ENCODE results near the gene MAGI1.

MAGI1 gene

DNA sequence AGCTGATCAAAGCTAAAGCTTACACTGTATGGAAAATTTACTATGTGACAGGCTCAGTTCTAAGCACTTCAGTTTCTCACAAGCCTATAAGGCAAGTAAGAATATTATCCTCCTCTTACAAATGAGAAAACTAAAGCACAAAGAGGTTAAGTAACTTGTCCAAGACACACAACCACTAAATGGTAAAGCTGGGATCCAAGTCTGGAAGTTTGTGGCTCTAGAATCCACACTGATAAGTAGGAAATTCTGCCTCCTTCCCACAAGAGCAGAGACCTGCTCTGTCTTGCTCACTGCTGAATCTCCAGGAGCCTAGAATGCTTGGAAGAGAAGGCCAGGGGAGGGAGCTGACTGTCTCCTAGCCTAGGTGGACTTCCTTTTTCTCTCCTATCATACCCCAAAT is 60.6 kb downstream of the MAGI1 start:
- no peaks in the 10 kb centered on the region for H3K36me3 Mint-ChIP-seq
- H3K4me1 Mint-ChIP-seq = no peaks in the 10 kb centered on the region
- H3K27ac Mint-ChIP-seq = no peak overlapping the region
- no peak for DNase-seq (ENCODE audit: low spot score in 2 of 2)
- no peak for ATAC-seq
- no peak overlapping the region for H3K4me3 Mint-ChIP-seq
- peaks cover 3% of the 10 kb centered on the region for H3K9me3 Mint-ChIP-seq

DNA sequence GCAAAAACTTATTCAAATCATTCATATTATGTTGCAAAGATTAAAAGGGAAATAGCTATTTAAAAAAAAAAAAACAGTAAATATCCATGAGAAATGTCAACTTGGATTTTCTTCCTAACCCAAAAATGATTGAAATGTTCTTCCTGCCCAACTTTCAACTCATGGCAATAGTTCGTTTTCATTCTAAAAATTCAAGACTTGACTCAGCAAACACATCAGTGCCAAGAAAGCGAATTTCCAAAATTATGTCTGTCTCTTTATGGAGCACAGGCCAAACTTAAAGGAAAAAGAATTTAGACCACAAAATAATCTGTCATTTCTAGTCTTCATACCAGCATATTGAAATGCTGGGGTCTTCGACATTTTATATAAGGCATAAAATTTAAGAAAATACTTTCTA is 63.7 kb downstream of the MAGI1 start:
- ATAC-seq (no peak), DNase-seq (ENCODE audit: low spot score in 2 of 2) (no peak)
- Mint-ChIP-seq H3K4me3 (no peak overlapping the region), H3K27ac (no peak overlapping the region), H3K9me3 (peaks cover 3% of the 10 kb centered on the region), H3K4me1 (no peaks in the 10 kb centered on the region), H3K36me3 (no peaks in the 10 kb centered on the region)

DNA sequence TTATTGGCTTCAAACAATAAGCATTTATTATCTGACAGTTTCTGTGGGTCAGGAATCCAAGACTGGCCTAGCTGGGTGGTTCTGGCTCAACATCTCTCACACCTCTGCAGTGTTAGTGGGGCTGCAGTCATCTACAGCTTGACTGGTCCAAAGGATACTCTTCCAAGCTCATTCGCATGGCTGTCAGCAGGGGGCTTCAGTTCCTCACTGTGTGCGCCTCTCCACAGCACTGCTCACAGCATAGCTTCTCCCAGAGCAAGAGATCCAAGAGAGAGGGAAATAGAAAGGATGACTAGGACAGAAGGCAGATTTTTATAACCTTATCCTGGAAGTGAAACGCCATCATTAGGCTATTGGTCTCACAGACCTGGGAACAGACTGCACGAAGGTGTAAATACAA is 64.2 kb downstream of the MAGI1 start:
- Mint-ChIP-seq H3K9me3 (peaks cover 3% of the 10 kb centered on the region), H3K4me3 (no peak overlapping the region), H3K4me1 (no peaks in the 10 kb centered on the region), H3K36me3 (no peaks in the 10 kb centered on the region), H3K27ac (no peak overlapping the region)
- DNase-seq (ENCODE audit: low spot score in 2 of 2) = no peak
- ATAC-seq = no peak

DNA sequence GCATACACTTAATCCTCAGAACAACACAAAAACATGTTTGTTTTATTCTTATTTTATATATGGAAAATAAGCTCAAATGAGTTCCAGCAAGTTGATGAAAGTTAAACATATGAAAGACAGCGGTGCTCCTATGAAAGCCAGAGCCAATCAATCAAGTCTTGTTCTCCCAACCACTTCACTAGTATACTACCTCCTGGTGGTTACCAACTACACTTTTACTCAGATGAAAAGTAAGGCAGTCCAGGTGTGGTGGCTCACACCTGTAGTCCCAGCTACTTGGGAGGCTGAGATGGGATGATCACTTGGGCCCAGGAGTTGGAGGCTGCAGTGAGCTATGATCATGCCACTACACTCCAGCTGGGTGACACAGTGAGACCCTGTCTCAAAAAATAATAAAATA is 66.0 kb downstream of the MAGI1 start:
- H3K27ac Mint-ChIP-seq = no peak overlapping the region
- ATAC-seq (no peak), DNase-seq (ENCODE audit: low spot score in 2 of 2) (no peak)
- H3K4me3 Mint-ChIP-seq = no peak overlapping the region
- H3K36me3 Mint-ChIP-seq = no peaks in the 10 kb centered on the region
- no peaks in the 10 kb centered on the region for H3K4me1 Mint-ChIP-seq
- H3K9me3 Mint-ChIP-seq = peaks cover 1% of the 10 kb centered on the region

DNA sequence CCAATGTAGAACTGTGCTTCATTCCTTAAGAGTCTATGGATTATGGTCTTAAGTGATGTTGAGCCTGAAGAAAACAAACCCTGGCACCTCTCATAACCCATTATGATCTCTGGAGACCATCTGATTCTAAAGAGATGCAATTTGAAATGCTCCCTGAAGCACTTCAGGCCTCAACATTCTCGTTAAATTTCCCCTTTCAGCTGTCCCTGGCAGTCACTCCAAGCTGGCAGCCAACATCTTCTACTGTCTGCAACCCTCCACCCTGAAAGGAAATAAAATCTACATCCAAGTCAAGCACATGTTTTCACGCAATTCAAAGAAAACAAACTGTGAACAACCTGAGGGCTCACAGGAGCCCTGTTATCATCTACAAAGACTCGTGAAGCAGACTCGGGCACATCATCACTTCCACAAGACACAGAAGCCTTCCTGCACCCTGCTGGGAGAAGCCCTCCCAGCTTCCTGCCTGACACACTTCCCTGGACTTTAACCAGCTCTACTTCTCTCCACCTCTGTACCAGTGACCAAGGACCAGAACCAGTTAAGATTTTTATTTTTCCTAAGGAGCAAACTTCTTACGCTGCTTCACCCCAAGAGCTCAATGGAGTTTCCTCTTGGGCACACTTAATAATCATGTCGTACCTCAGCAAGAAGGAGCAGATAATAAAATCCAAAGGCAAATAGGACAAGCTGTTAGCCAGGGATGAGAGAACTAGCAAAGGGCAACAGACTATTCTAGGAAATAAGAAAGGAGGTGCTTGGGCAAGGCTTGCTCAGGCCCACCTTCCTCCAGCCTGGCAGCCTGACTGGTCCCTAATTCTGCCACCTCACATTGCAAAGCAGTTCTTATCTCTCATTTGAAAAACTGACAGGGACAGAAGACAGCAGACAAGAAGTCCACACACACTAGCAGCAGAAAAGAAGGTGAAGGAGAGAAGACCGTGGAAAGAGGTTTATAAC is 67.1 kb downstream of the MAGI1 start:
- Mint-ChIP-seq H3K4me1 (no peaks in the 10 kb centered on the region), H3K27ac (no peak overlapping the region), H3K9me3 (no peaks in the 10 kb centered on the region), H3K4me3 (no peak overlapping the region), H3K36me3 (no peaks in the 10 kb centered on the region)
- DNase-seq (ENCODE audit: low spot score in 2 of 2) (no peak), ATAC-seq (no peak)

DNA sequence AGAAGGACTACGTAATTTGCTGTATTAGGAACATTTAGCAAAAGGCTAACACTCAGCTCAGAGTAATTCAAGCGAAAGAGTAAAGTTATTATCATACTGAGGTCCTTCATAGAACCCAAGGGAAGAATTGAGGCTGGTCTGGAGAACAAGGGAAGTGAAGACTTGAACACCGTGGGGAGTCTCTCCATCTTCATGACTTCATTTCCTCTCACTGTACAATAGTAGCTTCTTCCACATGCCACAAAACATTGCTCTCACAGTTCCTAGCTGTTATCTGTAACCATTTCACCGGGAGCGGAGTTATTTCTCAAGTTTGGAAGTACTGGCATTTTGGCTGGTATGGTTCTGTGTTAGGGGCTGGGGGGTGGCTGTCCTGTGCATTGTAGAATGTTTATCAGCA is 69.7 kb downstream of the MAGI1 start:
- H3K4me1 Mint-ChIP-seq = peaks cover 7% of the 10 kb centered on the region
- H3K9me3 Mint-ChIP-seq = no peaks in the 10 kb centered on the region
- H3K36me3 Mint-ChIP-seq = no peaks in the 10 kb centered on the region
- ATAC-seq = no peak
- H3K27ac Mint-ChIP-seq = no peak overlapping the region
- no peak for DNase-seq (ENCODE audit: low spot score in 2 of 2)
- H3K4me3 Mint-ChIP-seq = no peak overlapping the region

DNA sequence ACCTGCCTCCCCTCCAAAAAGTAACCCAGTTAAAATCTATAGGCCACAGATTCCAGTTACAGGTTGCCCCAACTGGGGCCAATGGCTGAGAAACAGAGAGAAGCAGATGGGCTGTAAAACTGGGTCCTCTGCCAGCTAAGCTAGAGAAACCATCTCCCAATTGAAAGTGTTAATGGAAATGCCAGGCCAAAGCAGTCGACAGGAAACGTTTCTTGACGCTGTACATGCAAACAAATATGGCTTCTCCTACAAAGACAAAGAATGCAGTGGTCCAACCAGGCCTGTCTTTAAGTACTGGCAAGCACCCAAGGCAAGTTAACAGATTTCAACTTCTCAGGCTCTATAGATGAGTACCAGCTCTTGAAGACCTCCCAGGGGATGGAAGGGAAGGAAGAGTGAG is 71.3 kb downstream of the MAGI1 start:
- Mint-ChIP-seq H3K4me1 (peaks cover 9% of the 10 kb centered on the region), H3K4me3 (no peak overlapping the region), H3K27ac (no peak overlapping the region), H3K36me3 (no peaks in the 10 kb centered on the region), H3K9me3 (peaks cover 2% of the 10 kb centered on the region)
- ATAC-seq (no peak), DNase-seq (ENCODE audit: low spot score in 2 of 2) (no peak)

DNA sequence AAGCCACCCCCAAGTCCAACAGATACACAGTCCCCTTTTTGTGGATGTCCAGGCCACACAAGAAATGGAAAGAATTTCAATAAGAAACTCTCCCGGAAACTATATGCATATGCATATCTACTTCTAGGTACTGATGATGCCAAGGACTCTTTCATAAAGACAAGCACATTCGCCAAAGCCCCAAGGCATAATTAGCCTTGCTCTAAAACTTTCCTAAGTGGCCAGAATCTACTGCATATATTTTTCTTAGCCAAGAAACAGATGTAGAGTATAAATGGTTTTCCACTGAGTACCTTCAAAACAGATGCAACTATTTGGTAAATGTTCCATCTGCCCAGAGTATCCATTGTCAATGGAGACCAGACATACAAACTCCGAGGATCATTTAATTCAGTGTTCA is 73.9 kb downstream of the MAGI1 start:
- H3K4me1 Mint-ChIP-seq = peaks cover 9% of the 10 kb centered on the region
- H3K36me3 Mint-ChIP-seq = no peaks in the 10 kb centered on the region
- no peak overlapping the region for H3K27ac Mint-ChIP-seq
- H3K9me3 Mint-ChIP-seq = peaks cover 2% of the 10 kb centered on the region
- no peak for DNase-seq (ENCODE audit: low spot score in 2 of 2)
- ATAC-seq = no peak
- H3K4me3 Mint-ChIP-seq = no peak overlapping the region

DNA sequence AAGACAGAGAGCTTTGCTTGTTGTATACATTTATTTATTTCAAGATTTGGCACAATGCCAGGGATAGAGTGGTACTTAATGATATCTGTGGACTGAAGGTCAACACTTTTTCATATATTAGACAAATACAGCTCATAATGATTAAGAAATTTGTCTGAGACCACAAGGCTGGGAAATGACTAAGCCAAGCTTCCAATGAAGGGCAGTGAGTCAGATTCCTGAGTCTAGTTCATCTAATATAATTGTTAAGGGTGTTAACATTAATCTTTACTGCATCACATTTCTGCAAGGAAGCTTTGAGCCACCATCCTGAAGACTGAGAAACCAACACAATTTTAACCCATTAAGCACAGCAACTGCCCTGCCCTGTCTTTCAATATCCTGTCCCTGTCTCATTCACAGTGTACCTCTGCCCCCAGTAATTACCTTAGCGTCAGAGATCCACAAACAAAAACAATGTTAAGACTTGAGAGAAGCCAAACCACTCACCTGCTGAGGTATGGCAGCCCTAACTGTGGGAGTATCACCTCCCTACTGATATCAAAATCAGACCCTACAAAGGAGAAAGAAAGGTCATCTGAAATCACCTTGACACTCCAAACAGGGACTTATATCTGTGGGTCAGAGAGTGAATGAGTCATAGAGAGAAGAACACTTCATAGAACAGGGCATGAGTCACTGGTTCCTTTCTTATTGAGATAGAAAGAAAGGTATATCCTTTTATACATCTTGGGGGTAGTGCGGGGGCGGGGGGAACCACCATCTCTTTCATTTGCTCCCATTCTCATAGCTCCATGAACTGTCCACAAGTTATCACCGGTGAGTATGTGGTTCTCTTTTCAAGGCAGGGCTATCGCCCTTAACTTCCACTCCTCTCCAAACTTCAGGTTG is 74.7 kb downstream of the MAGI1 start:
- ATAC-seq (peak; percentile 93), DNase-seq (ENCODE audit: low spot score in 2 of 2) (peak in 1 of 2 donors; percentile 51)
- Mint-ChIP-seq H3K27ac (peak overlapping the region; percentile 77), H3K36me3 (no peaks in the 10 kb centered on the region), H3K9me3 (peaks cover 2% of the 10 kb centered on the region), H3K4me1 (peaks cover 9% of the 10 kb centered on the region), H3K4me3 (no peak overlapping the region)

DNA sequence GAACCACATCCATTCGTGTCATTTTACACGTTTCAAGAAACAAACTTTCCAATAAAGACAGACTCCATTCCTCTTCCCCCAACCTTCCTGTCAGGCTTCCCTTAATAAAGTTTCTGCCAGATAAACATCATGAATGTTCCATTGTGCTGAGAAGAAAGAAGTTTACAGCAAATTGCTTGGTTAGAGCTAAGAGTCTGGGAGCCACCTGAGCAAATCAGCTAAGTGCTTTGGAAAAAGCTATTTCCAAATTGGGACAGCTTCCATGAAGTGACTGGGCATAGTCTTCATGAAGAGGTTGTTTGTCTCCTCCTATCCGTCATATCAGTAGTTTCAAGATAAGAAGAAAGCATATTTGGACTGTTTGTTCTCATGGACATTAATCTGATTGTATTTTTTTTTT is 77.0 kb downstream of the MAGI1 start:
- no peak for DNase-seq (ENCODE audit: low spot score in 2 of 2)
- Mint-ChIP-seq H3K27ac (no peak overlapping the region), H3K4me3 (no peak overlapping the region), H3K9me3 (peaks cover 2% of the 10 kb centered on the region), H3K36me3 (no peaks in the 10 kb centered on the region), H3K4me1 (peaks cover 9% of the 10 kb centered on the region)
- no peak for ATAC-seq

DNA sequence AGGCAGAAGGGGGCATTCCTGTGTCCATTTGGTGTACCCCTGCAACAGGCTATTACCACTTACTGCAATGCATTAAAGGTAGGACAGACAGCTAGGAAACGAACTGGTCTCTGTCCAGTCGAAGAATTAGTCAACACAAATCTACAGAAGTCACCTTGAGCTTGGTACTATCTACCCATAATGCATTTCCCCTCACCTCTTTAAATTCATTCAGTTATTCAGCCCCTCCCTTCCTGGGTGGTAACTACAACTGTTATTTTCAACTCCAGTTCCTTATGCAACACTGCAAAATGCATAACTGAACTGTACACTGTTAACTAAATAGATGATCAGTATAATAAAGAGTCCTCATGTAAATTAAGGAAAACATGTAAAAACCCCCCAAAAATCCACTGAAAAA is 77.6 kb downstream of the MAGI1 start:
- no peak for DNase-seq (ENCODE audit: low spot score in 2 of 2)
- Mint-ChIP-seq H3K27ac (no peak overlapping the region), H3K4me3 (no peak overlapping the region), H3K36me3 (no peaks in the 10 kb centered on the region), H3K9me3 (peaks cover 2% of the 10 kb centered on the region), H3K4me1 (peaks cover 9% of the 10 kb centered on the region)
- no peak for ATAC-seq

DNA sequence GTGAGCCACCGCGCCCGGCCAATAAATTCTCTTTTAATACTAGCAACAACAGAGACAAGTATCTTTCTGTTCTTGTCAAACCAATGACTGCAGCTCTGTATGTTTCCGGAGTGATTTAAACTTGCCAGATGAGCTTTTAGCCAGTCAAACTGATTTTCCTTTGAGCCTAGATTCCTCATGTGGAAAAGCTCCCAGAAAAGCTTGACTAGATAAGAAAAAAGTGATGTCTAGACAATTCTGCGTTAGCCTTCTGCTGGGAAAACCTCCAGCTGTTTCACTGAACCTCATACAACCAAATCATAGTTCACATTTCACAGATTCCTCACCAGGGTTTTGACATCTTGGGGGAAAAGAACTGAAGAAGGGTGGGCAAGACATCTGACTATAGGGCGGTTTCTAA is 78.6 kb downstream of the MAGI1 start:
- DNase-seq (ENCODE audit: low spot score in 2 of 2) (no peak), ATAC-seq (no peak)
- no peak overlapping the region for H3K27ac Mint-ChIP-seq
- peaks cover 9% of the 10 kb centered on the region for H3K4me1 Mint-ChIP-seq
- H3K36me3 Mint-ChIP-seq = no peaks in the 10 kb centered on the region
- peaks cover 2% of the 10 kb centered on the region for H3K9me3 Mint-ChIP-seq
- H3K4me3 Mint-ChIP-seq = no peak overlapping the region

DNA sequence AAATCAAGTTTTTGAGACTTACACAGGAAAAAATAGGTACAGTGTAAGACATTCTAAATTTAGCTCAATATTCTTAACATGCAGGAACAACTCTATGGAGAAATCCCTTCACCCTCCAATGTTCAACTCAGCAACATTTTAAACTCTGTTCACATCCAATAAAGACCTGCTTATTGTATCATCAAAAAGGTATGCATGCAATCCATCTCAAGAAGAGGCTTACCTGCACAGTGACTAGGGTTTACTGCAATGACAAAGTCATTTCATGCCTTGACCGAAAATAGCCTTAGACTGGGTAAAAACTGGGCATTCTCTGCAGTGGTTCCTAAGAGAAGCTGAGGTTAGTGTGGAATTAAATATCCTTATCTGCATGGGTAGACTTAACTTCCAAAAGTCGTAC is 80.5 kb downstream of the MAGI1 start:
- peaks cover 2% of the 10 kb centered on the region for H3K9me3 Mint-ChIP-seq
- H3K27ac Mint-ChIP-seq = no peak overlapping the region

DNA sequence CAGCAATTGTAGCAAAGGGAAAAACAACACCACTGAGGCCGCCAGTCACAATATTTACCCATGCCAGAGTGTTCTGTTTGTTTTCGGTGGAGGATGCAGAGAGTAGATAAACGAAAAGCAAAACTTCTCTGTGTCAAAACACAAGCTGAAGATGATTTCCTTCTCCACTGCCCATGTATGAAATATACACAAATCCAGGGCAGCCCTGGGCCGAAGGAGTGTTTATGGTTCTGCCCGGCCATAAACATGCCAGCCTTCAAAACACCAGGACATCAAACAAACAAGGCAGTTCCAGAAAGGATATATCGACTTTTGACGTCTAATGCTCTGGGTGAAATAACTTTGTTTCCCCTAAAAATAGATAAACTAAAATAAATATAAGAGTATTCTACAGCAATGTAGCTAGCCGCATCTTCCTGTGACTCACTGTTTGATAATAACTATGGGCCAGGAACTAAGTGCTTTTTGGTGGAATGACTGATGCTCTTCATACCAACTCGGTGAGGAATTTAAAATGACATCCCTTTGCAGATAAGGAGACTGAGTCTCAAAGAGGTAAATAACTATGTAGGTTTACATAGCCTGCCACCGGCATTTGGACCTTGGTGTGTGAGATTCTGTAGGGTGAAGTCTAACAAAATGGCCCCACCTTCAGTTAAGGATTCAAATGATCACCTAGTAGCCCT is 82.8 kb downstream of the MAGI1 start:
- no peak overlapping the region for H3K4me3 Mint-ChIP-seq
- no peaks in the 10 kb centered on the region for H3K4me1 Mint-ChIP-seq
- H3K36me3 Mint-ChIP-seq = no peaks in the 10 kb centered on the region
- no peak overlapping the region for H3K27ac Mint-ChIP-seq
- DNase-seq (ENCODE audit: low spot score in 2 of 2) = no peak
- ATAC-seq = no peak
- no peaks in the 10 kb centered on the region for H3K9me3 Mint-ChIP-seq

More for the DNA sequence above, 80.5 kb downstream of the MAGI1 start:
- Mint-ChIP-seq H3K4me3 (no peak overlapping the region), H3K36me3 (no peaks in the 10 kb centered on the region), H3K4me1 (no peaks in the 10 kb centered on the region)
- ATAC-seq (no peak), DNase-seq (ENCODE audit: low spot score in 2 of 2) (no peak)
